Motor neuron (in vitro differentiated cells): ENCODE results near the gene CA12. TPM values are rescaled to one million over a fixed set of nuclear protein-coding genes. Genes with fewer than 3 reads are reported as not detected.

Experiments
- ATAC-seq, 8 experiments: fragments of 200-7000 bp; cut with Tn5 transposase; replicated peaks in 6 of 8; 2 replicates each; pipeline ENCODE4 v1.8.0; 2021; ENCODE audit warnings: mild to moderate bottlenecking in 8 of 8, moderate library complexity in 8 of 8
- H3K27ac ChIP-seq, 2 donors: fragments of 250-450 bp; sonication (Bioruptor Pico); 2 replicates each; pipeline ENCODE4 v1.9.0; 2021; ENCODE audit warnings: antibody characterized with exemption in 2 of 2, mild to moderate bottlenecking in 2 of 2, moderate library complexity in 1 of 2
- H3K4me1 ChIP-seq, 2 donors: fragments of 250-450 bp; sonication (Bioruptor Pico); replicated peaks in 1 of 2; 2 replicates each; pipeline ENCODE4 v1.6.1; 2021; ENCODE audit warnings: antibody characterized with exemption in 2 of 2, mild to moderate bottlenecking in 2 of 2, moderate library complexity in 1 of 2
- H3K4me3 ChIP-seq, 5 donors: fragments of 250-450 bp; sonication (Bioruptor Pico); 2 replicates each; pipeline ENCODE4 v1.9.0; 2021; ENCODE audit warnings: antibody characterized with exemption in 5 of 5, mild to moderate bottlenecking in 5 of 5, moderate library complexity in 4 of 5
- WGBS, 10 experiments: fragments of 450-650 bp; shearing (Covaris generic); methylation state at CpG; one replicate each; pipeline ENCODE4 v1.0.0; 2022; 5-methylcytosine and 5-hydroxymethylcytosine counted together
- in situ Hi-C, 9 experiments: fragments of 400-800 bp; cut with MboI; loops; one replicate each; pipeline ENCODE4 v1.15.0; 2021; ENCODE audit warnings: low sequenced_read_pairs in 9 of 9, low pct_unique_long_range_greater_than_20kb in 2 of 9; ENCODE audit not compliant: unreplicated experiment in 9 of 9
- total RNA-seq, 8 experiments: library from RNA; unstranded; fragments of 300-600 nt; gene quantifications; 2 replicates each; pipeline versions ENCODE4 v1.2.3 to v1.2.4, GENCODE V29; 2022

The CA12 gene
- total RNA-seq, 8 experiments from 2014 or later = 0.13 to 40.3 (median 2.8) TPM

- Histone ChIP-seq H3K27ac (no peak overlapping the region), H3K4me3 (no peak overlapping the region), H3K4me1 (peaks cover 0 to 4% of the 10 kb centered on the region in 2 donors)
- ATAC-seq = no peak
- in situ Hi-C loops = loop anchor here in 1 of 9 experiments (25.0 kb wide), 1 partner anchor 250 kb away; the partner anchor contains the start of gene RPS27L
- 51 to 100% (median 83%) methylated on average over 1 to 7 of the region's 7 CpGs; no CpG with 5 or more reads in 2 of the 10 experiments for WGBS, 10 experiments
These were observed 30.9 kb upstream of the CA12 start for GRCh38 chr15:63412551-63412950.

- no peak overlapping the region for H3K4me3 ChIP-seq
- H3K27ac ChIP-seq = no peak overlapping the region
- ATAC-seq = no peak
- 60 to 100% (median 93%) methylated on average over 1 to 4 of the region's 4 CpGs; no CpG with 5 or more reads in 3 of the 10 experiments for whole genome bisulfite sequencing, 10 experiments
- in situ Hi-C loops = loop anchor here in 1 of 9 experiments (25.0 kb wide), 1 partner anchor 250 kb away; the partner anchor contains the start of gene RPS27L
- H3K4me1 ChIP-seq = peaks cover 0 to 4% of the 10 kb centered on the region in 2 donors
These were observed 30.2 kb upstream of the CA12 start for GRCh38 chr15:63411866-63412265.

- 67 to 100% (median 97%) methylated on average over 1 to 5 of the region's 5 CpGs for WGBS, 10 experiments
- in situ Hi-C loops = loop anchor here in 1 of 9 experiments (25.0 kb wide), 1 partner anchor 247 kb away; the partner anchor contains the start of gene RPS27L
- no peak overlapping the region for H3K4me3 ChIP-seq
These were observed 27.5 kb upstream of the CA12 start for GRCh38 chr15:63409179-63409578.

GRCh38 chr15:63408524-63408923 is 26.9 kb upstream of the CA12 start:
- ATAC-seq = no peak
- Histone ChIP-seq H3K4me1 (peaks cover 0 to 4% of the 10 kb centered on the region in 2 donors), H3K27ac (no peak overlapping the region), H3K4me3 (no peak overlapping the region)
- WGBS, 10 experiments = 27 to 100% (median 96%) methylated on average over 1 to 2 of the region's 2 CpGs; no CpG with 5 or more reads in 1 of the 10 experiments
- in situ Hi-C loops = loop anchor here in 1 of 9 experiments (25.0 kb wide), 1 partner anchor 246 kb away; the partner anchor contains the start of gene RPS27L

More at GRCh38 chr15:63409179-63409578, 27.5 kb upstream of the CA12 start:
- Histone ChIP-seq H3K27ac (no peak overlapping the region), H3K4me1 (peaks cover 0 to 4% of the 10 kb centered on the region in 2 donors)
- ATAC-seq = no peak

- WGBS, 10 experiments = 41 to 89% (median 69%) methylated on average over 2 to 5 of the region's 5 CpGs
- H3K4me3 ChIP-seq = no peak overlapping the region
- ATAC-seq = no peak
These were observed 26.0 kb upstream of the CA12 start for GRCh38 chr15:63407612-63408011.

GRCh38 chr15:63405683-63406390 is 24.2 kb upstream of the CA12 start:
- 61 to 97% (median 73%) methylated on average over 3 to 8 of the region's 9 CpGs for WGBS, 10 experiments
- no peak overlapping the region for H3K27ac ChIP-seq
- in situ Hi-C loops = loop anchor here in 1 of 9 experiments (25.0 kb wide), 1 partner anchor 244 kb away; the partner anchor contains the start of gene RPS27L
- no peak overlapping the region for H3K4me3 ChIP-seq
- H3K4me1 ChIP-seq = no peaks in the 10 kb centered on the region
- no peak for ATAC-seq

More at GRCh38 chr15:63407612-63408011, 26.0 kb upstream of the CA12 start:
- Histone ChIP-seq H3K27ac (no peak overlapping the region), H3K4me1 (no peaks in the 10 kb centered on the region)
- in situ Hi-C loops = loop anchor here in 1 of 9 experiments (25.0 kb wide), 1 partner anchor 245 kb away; the partner anchor contains the start of gene RPS27L

- H3K4me3 ChIP-seq = no peak overlapping the region
- 95 to 100% (median 100%) methylated on average over 1 to 4 of the region's 5 CpGs; no CpG with 5 or more reads in 2 of the 10 experiments for WGBS, 10 experiments
These were observed 23.5 kb upstream of the CA12 start for GRCh38 chr15:63405159-63405558.

GRCh38 chr15:63403254-63403945 is 21.8 kb upstream of the CA12 start:
- Histone ChIP-seq H3K4me1 (no peaks in the 10 kb centered on the region), H3K4me3 (no peak overlapping the region), H3K27ac (no peak overlapping the region)
- in situ Hi-C loops = loop anchor here in 1 of 9 experiments (25.0 kb wide), 1 partner anchor 241 kb away; the partner anchor contains the start of gene RPS27L
- peak in 1 of 8 experiments; percentile 20 for ATAC-seq
- WGBS, 10 experiments = 65 to 100% (median 80%) methylated on average over 1 to 9 of the region's 11 CpGs; no CpG with 5 or more reads in 1 of the 10 experiments

More at GRCh38 chr15:63405159-63405558, 23.5 kb upstream of the CA12 start:
- no peak for ATAC-seq
- in situ Hi-C loops = loop anchor here in 1 of 9 experiments (25.0 kb wide), 1 partner anchor 243 kb away; the partner anchor contains the start of gene RPS27L
- Histone ChIP-seq H3K27ac (no peak overlapping the region), H3K4me1 (no peaks in the 10 kb centered on the region)

GRCh38 chr15:63402498-63403253 is 21.0 kb upstream of the CA12 start:
- Histone ChIP-seq H3K4me1 (no peaks in the 10 kb centered on the region), H3K27ac (no peak overlapping the region), H3K4me3 (no peak overlapping the region)
- peak in 4 of 8 experiments; percentile 36 to 64 (median 45) for ATAC-seq
- in situ Hi-C loops = loop anchor here in 1 of 9 experiments (25.0 kb wide), 1 partner anchor 240 kb away; the partner anchor contains the start of gene RPS27L
- 20 to 83% (median 52%) methylated on average over 1 to 7 of the region's 7 CpGs for WGBS, 10 experiments

- no peak overlapping the region for H3K27ac ChIP-seq
- no peaks in the 10 kb centered on the region for H3K4me1 ChIP-seq
- H3K4me3 ChIP-seq = no peak overlapping the region
- ATAC-seq = no peak
- in situ Hi-C loops = loop anchor here in 1 of 9 experiments (25.0 kb wide), 1 partner anchor 240 kb away; the partner anchor contains the start of gene RPS27L
- 75 to 100% (median 94%) methylated on average over 1 to 5 of the region's 5 CpGs; no CpG with 5 or more reads in 1 of the 10 experiments for WGBS, 10 experiments
These were observed 20.3 kb upstream of the CA12 start for GRCh38 chr15:63401714-63402497.

- Histone ChIP-seq H3K4me1 (peaks cover 0 to 5% of the 10 kb centered on the region in 2 donors), H3K4me3 (no peak overlapping the region), H3K27ac (no peak overlapping the region)
- WGBS, 10 experiments = 40 to 90% (median 80%) methylated on average over 1 to 2 of the region's 2 CpGs; no CpG with 5 or more reads in 5 of the 10 experiments
- in situ Hi-C loops = loop anchor here in 1 of 9 experiments (25.0 kb wide), 1 partner anchor 239 kb away; the partner anchor contains the start of gene RPS27L
- ATAC-seq = no peak
These were observed 19.4 kb upstream of the CA12 start for GRCh38 chr15:63401078-63401477.
